ENCODE data around the gene HECTD4.
"Not testable (repeated sequence)": the region's sequence is repeated elsewhere in the genome, so short reads cannot be mapped to it uniquely, and the experiment has no call there.

The HECTD4 gene

DNA sequence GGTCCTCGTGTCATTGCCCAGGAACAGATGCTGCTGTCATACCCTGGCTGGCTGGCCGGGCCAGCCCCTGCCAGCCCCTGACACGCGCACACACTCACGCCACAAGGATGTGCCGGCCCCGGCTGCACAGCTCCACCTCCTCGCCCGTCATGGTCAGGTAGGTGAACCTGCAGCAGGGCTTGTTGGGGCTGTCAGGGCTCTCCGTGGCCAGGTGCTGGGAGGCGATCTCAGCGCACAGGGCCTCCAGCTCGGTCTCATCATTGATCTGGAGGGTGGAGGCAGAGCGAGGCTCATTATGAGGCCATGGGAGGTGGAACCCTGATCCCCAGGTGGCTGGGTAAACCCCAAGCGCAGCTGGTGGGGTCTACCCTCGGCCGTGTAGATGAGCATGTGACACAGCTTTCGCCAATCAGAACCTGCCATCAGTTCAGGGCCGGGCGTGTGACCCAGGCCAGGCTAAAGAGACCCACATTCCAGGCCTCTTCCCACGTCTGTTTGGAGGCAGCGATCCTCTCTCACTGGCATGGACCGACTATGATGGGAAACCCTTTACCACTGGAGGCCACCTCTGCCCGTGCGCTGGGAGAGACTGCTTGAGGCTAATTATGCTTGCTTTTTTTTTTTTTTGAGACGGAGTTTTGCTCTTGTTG is 218.1 kb downstream of the HECTD4 start:
- DNase-seq (ENCODE audit: low read depth): no peak
- TF ChIP-seq, protein P1, sequence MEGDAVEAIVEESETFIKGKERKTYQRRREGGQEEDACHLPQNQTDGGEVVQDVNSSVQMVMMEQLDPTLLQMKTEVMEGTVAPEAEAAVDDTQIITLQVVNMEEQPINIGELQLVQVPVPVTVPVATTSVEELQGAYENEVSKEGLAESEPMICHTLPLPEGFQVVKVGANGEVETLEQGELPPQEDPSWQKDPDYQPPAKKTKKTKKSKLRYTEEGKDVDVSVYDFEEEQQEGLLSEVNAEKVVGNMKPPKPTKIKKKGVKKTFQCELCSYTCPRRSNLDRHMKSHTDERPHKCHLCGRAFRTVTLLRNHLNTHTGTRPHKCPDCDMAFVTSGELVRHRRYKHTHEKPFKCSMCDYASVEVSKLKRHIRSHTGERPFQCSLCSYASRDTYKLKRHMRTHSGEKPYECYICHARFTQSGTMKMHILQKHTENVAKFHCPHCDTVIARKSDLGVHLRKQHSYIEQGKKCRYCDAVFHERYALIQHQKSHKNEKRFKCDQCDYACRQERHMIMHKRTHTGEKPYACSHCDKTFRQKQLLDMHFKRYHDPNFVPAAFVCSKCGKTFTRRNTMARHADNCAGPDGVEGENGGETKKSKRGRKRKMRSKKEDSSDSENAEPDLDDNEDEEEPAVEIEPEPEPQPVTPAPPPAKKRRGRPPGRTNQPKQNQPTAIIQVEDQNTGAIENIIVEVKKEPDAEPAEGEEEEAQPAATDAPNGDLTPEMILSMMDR (conservative IDR thresholded peaks at IDR 0.05; ENCODE audit: low read depth, low read length): no peak
- no peak overlapping the region for H3K4me3 ChIP-seq (ENCODE audit: low read depth, low read length)

DNA sequence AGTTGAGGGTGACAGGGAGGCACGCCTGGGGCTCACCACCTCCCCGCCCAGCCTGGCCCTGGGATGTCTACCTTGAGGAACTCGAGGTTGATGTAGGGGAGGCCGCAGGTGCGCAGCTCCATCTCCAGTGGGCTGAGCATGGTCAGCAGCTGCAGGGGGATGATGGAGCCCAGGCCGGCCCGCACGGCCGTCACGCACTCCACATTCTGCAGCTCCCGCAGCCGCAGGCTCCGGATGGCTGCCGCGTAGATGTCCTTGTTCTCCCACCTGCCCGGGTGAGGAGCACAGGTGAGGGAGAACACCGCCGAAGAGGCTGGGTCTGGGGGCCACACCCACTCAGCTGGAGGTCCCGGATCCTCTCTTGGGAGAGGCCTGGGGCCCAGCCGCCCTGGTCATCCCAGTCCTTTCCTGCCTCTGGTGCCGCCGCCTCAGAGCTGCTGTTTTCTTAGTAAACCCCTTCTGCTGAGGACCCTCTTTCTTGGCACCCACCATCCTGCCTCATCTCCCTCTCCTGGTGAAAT is 218.7 kb downstream of the HECTD4 start:
- TF ChIP-seq, protein P1 (conservative IDR thresholded peaks at IDR 0.05; ENCODE audit: low read depth, low read length): no peak
- no peak overlapping the region for H3K4me3 ChIP-seq (ENCODE audit: low read depth, low read length)
- DNase-seq (ENCODE audit: low read depth): no peak

DNA sequence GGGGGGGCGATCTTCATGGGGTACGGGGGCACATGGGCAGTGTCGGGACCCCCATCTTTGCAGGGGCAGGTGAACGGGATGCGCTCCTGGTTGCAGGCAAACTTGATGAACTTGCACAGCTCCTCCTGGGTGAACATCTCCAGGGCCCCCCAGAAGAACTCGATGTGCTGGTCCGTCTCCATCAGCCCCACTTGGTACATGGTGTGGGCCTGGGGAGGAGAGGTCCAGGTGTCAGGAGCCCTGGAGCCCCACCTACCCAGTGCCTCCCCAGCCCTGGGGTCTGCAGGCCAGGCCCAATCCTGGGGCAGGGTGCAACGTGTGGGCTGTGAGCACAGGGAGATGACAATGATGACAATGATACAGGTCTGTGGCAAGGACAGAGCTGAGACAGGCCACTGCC is 219.2 kb downstream of the HECTD4 start:
- H3K4me3 ChIP-seq (ENCODE audit: low read depth, low read length): no peak overlapping the region
- TF ChIP-seq, protein P1 (conservative IDR thresholded peaks at IDR 0.05; ENCODE audit: low read depth, low read length): no peak

DNA sequence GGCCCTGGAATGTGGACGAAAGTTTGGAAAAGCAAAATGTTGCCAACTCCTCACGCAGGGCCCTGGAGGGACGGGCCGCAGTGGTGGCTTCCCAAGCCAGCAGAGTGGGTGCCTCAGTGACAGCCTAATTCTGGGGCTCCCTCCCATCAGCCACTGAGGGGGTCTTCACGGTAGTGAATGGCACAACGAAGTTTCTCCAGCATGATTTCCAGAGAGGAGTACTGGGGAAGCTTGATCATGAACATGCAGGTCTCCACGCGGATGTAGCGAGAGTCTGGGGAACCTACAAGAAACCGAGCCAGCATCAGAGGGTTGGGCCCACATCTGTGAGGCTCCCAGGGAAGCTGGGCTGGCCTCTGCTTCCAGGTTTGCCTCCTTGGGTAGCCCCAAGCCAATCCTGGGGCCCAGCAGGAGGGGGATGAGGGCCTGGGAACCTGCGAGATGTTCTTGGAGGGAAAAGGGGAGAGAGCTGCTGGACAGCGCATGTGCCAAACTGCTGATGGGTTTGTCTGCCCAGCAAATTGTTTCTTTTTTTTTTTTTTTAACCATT is 219.9 kb downstream of the HECTD4 start:
- TF ChIP-seq, protein P1 (conservative IDR thresholded peaks at IDR 0.05; ENCODE audit: low read depth, low read length): no peak
- DNase-seq (ENCODE audit: low read depth): no peak
- no peak overlapping the region for H3K4me3 ChIP-seq (ENCODE audit: low read depth, low read length)

More for the DNA sequence above, 219.2 kb downstream of the HECTD4 start:
- DNase-seq (ENCODE audit: low read depth): no peak

DNA sequence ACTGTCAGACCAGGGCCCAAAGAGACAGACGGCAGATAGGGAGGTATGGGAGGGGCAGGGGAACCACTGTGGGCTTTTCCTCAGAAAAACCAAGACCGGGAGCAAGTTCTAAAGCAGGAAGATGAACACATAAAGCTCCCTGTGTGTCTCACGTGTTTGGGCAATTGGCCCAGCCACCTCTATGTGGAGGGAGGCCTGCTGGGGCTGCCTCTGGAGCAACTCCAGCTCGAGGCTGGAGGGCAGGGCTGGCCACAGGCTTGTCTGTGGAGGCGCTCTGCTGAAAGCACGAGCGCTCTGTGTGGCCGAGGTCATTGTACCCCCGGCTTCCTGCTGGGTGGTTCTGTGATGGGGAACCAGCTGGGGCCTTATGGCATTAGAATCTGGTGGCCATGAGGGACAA is 220.5 kb downstream of the HECTD4 start:
- TF ChIP-seq, protein P1 (conservative IDR thresholded peaks at IDR 0.05; ENCODE audit: low read depth, low read length): no peak
- peak; percentile 60 for DNase-seq (ENCODE audit: low read depth)
- H3K4me3 ChIP-seq (ENCODE audit: low read depth, low read length): no peak overlapping the region

DNA sequence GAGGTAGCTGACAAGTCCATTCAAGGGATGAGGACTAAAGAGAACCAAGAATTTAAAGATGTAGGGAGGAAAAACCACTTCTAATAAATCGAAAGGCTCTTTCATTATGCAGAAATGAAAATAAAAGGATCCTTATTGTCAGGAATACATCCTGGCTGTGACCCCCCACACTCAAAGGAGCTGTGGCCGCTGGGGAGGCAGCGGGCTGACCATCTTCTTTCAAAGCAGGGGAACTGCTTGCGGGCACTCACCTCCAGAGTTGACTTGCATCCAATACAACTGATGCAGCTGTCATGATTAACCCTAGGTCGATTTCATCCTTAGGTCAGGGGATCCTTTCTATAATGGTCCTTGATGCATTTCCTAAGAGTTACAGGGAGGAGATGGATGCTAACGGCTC is 221.6 kb downstream of the HECTD4 start:
- TF ChIP-seq, protein P1 (conservative IDR thresholded peaks at IDR 0.05; ENCODE audit: low read depth, low read length): no peak

DNA sequence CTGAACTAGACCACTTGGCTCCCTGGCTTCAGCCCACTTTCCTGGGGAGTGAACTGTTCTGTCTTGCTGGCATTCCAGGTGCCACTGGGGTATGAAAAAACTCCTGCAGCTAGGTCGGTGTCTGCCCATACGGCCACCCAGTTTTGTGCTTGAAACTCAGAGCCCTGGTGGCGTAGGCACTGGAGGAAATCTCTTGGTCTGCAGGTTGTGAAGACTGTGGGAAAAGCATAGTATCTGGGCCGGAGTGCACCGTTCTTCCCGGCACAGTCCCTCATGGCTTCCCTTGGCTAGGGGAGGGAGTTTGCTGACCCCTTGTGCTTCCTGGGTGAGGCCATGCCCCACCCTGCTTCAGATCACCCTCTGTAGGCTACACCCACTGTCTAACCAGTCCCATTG is 223.1 kb downstream of the HECTD4 start:
- no peak for DNase-seq (ENCODE audit: low read depth)
- no peak overlapping the region for H3K4me3 ChIP-seq (ENCODE audit: low read depth, low read length)
- TF ChIP-seq, protein P1 (conservative IDR thresholded peaks at IDR 0.05; ENCODE audit: low read depth, low read length): no peak

More for the DNA sequence above, 221.6 kb downstream of the HECTD4 start:
- no peak overlapping the region for H3K4me3 ChIP-seq (ENCODE audit: low read depth, low read length)
- DNase-seq (ENCODE audit: low read depth): no peak

DNA sequence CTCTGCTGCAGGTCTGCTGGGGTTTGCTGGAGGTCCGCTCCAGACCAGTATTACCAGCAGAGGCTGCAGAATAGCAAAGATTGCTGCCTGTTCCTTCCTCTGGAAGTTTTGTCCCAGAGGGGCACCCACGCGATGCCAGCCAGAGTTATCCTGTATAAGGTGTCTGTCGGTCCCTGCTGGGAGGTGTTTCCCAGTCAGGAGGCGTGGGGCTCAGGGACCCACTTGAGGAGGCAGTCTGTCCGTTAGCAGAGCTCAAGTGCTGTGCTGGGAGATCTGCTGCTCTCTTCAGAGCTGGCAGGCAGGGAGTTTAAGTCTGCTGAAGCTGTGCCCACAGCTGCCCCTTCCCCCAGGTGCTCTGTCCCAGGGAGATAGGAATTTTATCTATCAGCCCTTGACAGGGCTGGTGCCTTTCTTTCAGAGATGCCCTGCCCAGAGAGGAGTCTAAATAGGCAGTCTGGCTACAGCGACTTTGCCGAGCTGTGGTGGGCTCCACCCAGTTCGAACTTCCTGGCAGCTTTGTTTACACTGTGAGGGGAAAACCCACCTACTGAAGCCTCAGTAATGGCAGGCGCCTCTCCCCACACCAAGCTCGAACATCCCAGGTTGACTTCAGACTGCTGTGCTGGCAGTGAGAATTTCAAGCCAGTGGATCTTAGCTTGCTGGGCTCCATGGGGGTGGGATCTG is 223.6 kb downstream of the HECTD4 start:
- not testable (repeated sequence) for H3K4me3 ChIP-seq (ENCODE audit: low read depth, low read length); DNase-seq (ENCODE audit: low read depth)
